K562 (cell line): ENCODE measurements around the gene SPIC. TPM values are rescaled to one million over a fixed set of nuclear protein-coding genes. Genes with fewer than 3 reads are reported as not detected.

Experiments
- ATAC-seq: fragments of 200-7000 bp; cut with Tn5 transposase; 3 replicates; pipeline ENCODE4 v1.9.1; 2020; ENCODE audit warnings: moderate library complexity
- BruUV-seq: library from RNA; stranded (reverse); fragments of 400-500 nt; replicated peaks from 2 replicates; lab custom pipeline; 2021; lab: Mats Ljungman, UMichigan
- CTCF ChIA-PET: fragments of 300-600 bp; formaldehyde crosslinking; extraction: SDS; loops from one replicate; lab custom pipeline; 2021; ENCODE audit warnings: low intra/inter-chr PET ratio; lab: Yijun Ruan, JAX
- POLR2A ChIA-PET: fragments of 300-600, 350-650 bp; sonication (Branson Sonifier 250); formaldehyde crosslinking; extraction: SDS; loops from one replicate; lab custom pipeline; 2021; ENCODE audit warnings: antibody characterized with exemption, inconsistent platforms; lab: Yijun Ruan, JAX
- DNase-seq, 4 experiments: peaks; one replicate each; pipeline versions ENCODE4 v3.0.0 to v3.0.0-alpha.2; 2011 to 2018; ENCODE audit warnings: low spot score in 3 of 4, mixed read lengths in 3 of 4; ENCODE audit errors: extremely low read depth in 1 of 4
- FAIRE-seq: peaks from 2 replicates; lab custom pipeline; 2011; peaks lifted over from hg19 to GRCh38; lab: Jason Lieb, UNC
- H2AFZ ChIP-seq: 2 replicates; pipeline ENCODE4 v1.6.0; 2011; ENCODE audit warnings: low read depth, low read length, control low read depth, inconsistent platforms
- H3K27ac ChIP-seq: fragments of 200-600 bp; 3 replicates; pipeline ENCODE4 v1.8.0; 2011; ENCODE audit warnings: low read depth, mild to moderate bottlenecking, control low read depth, inconsistent platforms, low read length, moderate library complexity, mixed read lengths; ENCODE audit errors: extremely low read depth
- H3K27me3 ChIP-seq, 2 experiments: fragments of 300-600 bp in 1 of 2; 2 replicates in 1 of 2; 3 replicates in 1 of 2; pipeline versions ENCODE4 v1.6.0 to v1.8.0; 2011; ENCODE audit warnings: inconsistent platforms in 2 of 2, low read length in 2 of 2, mild to moderate bottlenecking in 1 of 2, mixed read lengths in 1 of 2, moderate library complexity in 1 of 2; ENCODE audit not compliant: control insufficient read depth in 2 of 2, insufficient read depth in 2 of 2
- H3K36me3 ChIP-seq: fragments of 300-600 bp; 3 replicates; pipeline ENCODE4 v1.8.0; 2011; ENCODE audit warnings: mild to moderate bottlenecking, low read length, inconsistent platforms; ENCODE audit not compliant: control insufficient read depth, insufficient read depth
- H3K4me1 ChIP-seq, 2 experiments: fragments of 200-600 bp in 1 of 2; replicated peaks in 1 of 2; 2 replicates in 1 of 2; 3 replicates in 1 of 2; pipeline versions ENCODE4 v1.5.1 to v1.8.0; 2011; ENCODE audit warnings: inconsistent platforms in 2 of 2, low read length in 2 of 2, mild to moderate bottlenecking in 1 of 2, mixed read lengths in 1 of 2, moderate library complexity in 1 of 2; ENCODE audit not compliant: control insufficient read depth in 2 of 2, insufficient read depth in 2 of 2
- H3K4me2 ChIP-seq: 2 replicates; pipeline ENCODE4 v1.6.1; 2011; ENCODE audit warnings: low read length, control low read depth, inconsistent platforms, mixed read lengths; ENCODE audit not compliant: insufficient read depth
- H3K4me3 ChIP-seq: fragments of 200-600 bp; sonication (generic), shearing (Covaris generic); 2 replicates; pipeline ENCODE4 v1.5.1; 2016; ENCODE audit warnings: control low read depth, inconsistent platforms
- H3K79me2 ChIP-seq: fragments of 200-600 bp; 3 replicates; pipeline ENCODE4 v1.8.0; 2011; ENCODE audit warnings: low read length, inconsistent platforms; ENCODE audit not compliant: control insufficient read depth, insufficient read depth
- H3K9ac ChIP-seq, 2 experiments: 2 replicates each; pipeline versions ENCODE4 v1.6.0 to v1.6.1; 2011; ENCODE audit warnings: low read depth in 2 of 2, low read length in 2 of 2, control low read depth in 1 of 2, inconsistent platforms in 1 of 2, mild to moderate bottlenecking in 1 of 2, mixed read lengths in 1 of 2; ENCODE audit not compliant: insufficient read depth in 1 of 2
- H3K9me1 ChIP-seq: one replicate; pipeline ENCODE4 v1.6.0; 2011; ENCODE audit warnings: inconsistent platforms, mild to moderate bottlenecking, low read length, moderate library complexity; ENCODE audit not compliant: control insufficient read depth, insufficient read depth
- H3K9me3 ChIP-seq: replicated peaks from 2 replicates; pipeline ENCODE4 v1.5.1; 2011; ENCODE audit warnings: low read depth, low read length, inconsistent platforms; ENCODE audit not compliant: control insufficient read depth, insufficient read depth
- H4K20me1 ChIP-seq: replicated peaks from 2 replicates; pipeline ENCODE4 v1.6.1; 2011; ENCODE audit warnings: low read length, inconsistent platforms, mixed read lengths; ENCODE audit not compliant: control insufficient read depth, insufficient read depth
- CHD2 ChIP-seq: IDR thresholded peaks from 2 replicates; pipeline ENCODE4 v1.6.1; 2011; ENCODE audit warnings: low read depth, low read length
- CHD4 ChIP-seq: fragments of 200-600 bp; sonication (generic); IDR thresholded peaks from 3 replicates; pipeline ENCODE4 v1.6.1; 2012; ENCODE audit warnings: low read depth, mild to moderate bottlenecking, mixed read lengths, low read length, inconsistent platforms; ENCODE audit not compliant: insufficient read depth, insufficient replicate concordance, poor library complexity, severe bottlenecking
- DACH1 ChIP-seq: fragments of 450-650 bp; IDR thresholded peaks from 2 replicates; pipeline ENCODE4 v1.6.1; 2018; ENCODE audit not compliant: partially characterized antibody
- MAFF ChIP-seq: IDR thresholded peaks from 2 replicates; pipeline ENCODE4 v1.6.1; 2012; ENCODE audit warnings: low read length, improper control_type of control experiment
- NR2F6 ChIP-seq: fragments of 450-650 bp; formaldehyde crosslinking; IDR thresholded peaks from 2 replicates; pipeline ENCODE4 v1.4.0; 2020; ENCODE audit warnings: mild to moderate bottlenecking
- WGBS: fragments of 100-300 bp; shearing (Covaris generic); methylation state at CpG from one replicate; pipeline ENCODE4 v1.1.6; 2016; ENCODE audit warnings: low coverage, mixed read lengths; ENCODE audit not compliant: insufficient coverage; ENCODE audit errors: missing lambda C conversion rate; 5-methylcytosine and 5-hydroxymethylcytosine counted together
- in situ Hi-C: fragments of 300-500 bp; cut with MboI; formaldehyde crosslinking; loops from 4 replicates; pipeline ENCODE4 v1.15.0; 2018; ENCODE audit warnings: inconsistent platforms, mixed read lengths
- intact Hi-C: fragments of 100-400 bp; cut with micrococcal nuclease; formaldehyde crosslinking; loops from 2 replicates; pipeline ENCODE4 v1.14.2; 2022
- polyA plus RNA-seq, 8 experiments: library from polyadenylated mRNA; depleted of rRNA in 4 of 8; stranded (reverse) in 5 of 8; unstranded in 3 of 8; fragments of >200 nt; fragmentation: Nextera tagmentation in 2 of 8; fragmentation: Illumina TruSeq in 1 of 8; extraction: Ambion mirVana in 2 of 8; extraction: Trizol in 1 of 8; gene quantifications; 2 replicates each; pipeline versions ENCODE4 v1.2.1 to v1.2.3, GENCODE V29; 2011 to 2014; ENCODE audit warnings: inconsistent platforms in 1 of 8, missing spikeins in 1 of 8
- total RNA-seq, 7 experiments: library from RNA; depleted of rRNA in 6 of 7; stranded (reverse); fragments of >200 nt in 6 of 7; fragmentation: Illumina TruSeq in 2 of 7; extraction: Trizol in 2 of 7; gene quantifications; 2 replicates each; pipeline versions ENCODE4 v1.2.1 to v1.2.3, GENCODE V29; 2011 to 2021; ENCODE audit warnings: low replicate concordance in 1 of 7

Gene SPIC
- total and polyA plus RNA-seq, 9 of the 15 experiments (the other 6 are each of a cell fraction or from before 2014, with no cell fraction given), result not detected

DNA sequence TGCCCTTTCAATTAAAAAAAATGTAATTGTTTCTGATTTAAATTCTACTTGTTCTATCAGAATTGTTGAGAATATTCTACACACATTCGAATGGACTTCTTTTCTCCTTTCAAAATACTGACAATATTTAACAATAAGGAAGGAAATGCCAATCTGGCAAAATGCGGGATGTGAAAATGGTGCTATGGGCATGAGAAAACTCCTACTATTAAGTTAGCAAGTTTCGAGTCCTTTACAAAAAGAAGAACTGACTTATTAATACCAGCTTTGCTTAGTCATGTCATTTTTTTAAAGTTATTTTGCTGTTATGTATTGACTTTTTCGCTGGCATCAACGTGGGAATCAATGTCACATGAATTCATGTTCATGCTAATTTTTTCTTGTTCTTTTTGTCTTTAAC lies 35.9 kb upstream of the SPIC start:
- no peaks in the 10 kb centered on the region for H3K79me2 ChIP-seq
- no peaks in the 10 kb centered on the region for H3K9me1 ChIP-seq
- no peaks in the 10 kb centered on the region for H4K20me1 ChIP-seq
- H3K36me3 ChIP-seq, result no peaks in the 10 kb centered on the region
- H3K4me3 ChIP-seq, result no peak overlapping the region
- ChIA-PET POLR2A (interaction anchor here (0.7 kb wide), 1 partner anchor 61 kb away, joined by 3 read pairs; no protein-coding TSS in a partner anchor), CTCF (no interaction called here)
- intact Hi-C loops (no loop called here), in situ Hi-C loops (no loop called here)
- no peak for TF ChIP-seq MAFF
- TF ChIP-seq CHD2, result no peak
- no peak for TF ChIP-seq CHD4
- TF ChIP-seq DACH1, result no peak
- 2% methylated on average over 5 of the region's 5 CpGs for WGBS
- no peak overlapping the region for H3K27ac ChIP-seq
- ATAC-seq, result no peak
- no TSS peak for BruUV-seq
- no peaks in the 10 kb centered on the region for H3K4me1 ChIP-seq
- H3K9me3 ChIP-seq, result no peaks in the 10 kb centered on the region
- H2AFZ ChIP-seq, result no peak overlapping the region
- no peak overlapping the region for H3K4me2 ChIP-seq
- H3K9ac ChIP-seq, result no peak overlapping the region
- DNase-seq, result no peak
- H3K27me3 ChIP-seq, result peaks cover 12 to 14% of the 10 kb centered on the region in 2 experiments; a peak in 4 of 5 replicates
- FAIRE-seq, result no peak

GRCh38 chr12:101441461-101442224 lies 33.5 kb upstream of the SPIC start:
- H3K9ac ChIP-seq, result no peak overlapping the region
- no peaks in the 10 kb centered on the region for H3K36me3 ChIP-seq
- intact Hi-C loops, result no loop called here
- no TSS peak for BruUV-seq
- no peak for TF ChIP-seq NR2F6 (CRISPR knock-in tag)
- TF ChIP-seq, all 486 proteins: peak for 0
- no peak overlapping the region for H3K4me2 ChIP-seq
- ChIA-PET CTCF (no interaction called here), POLR2A (interaction anchor here (0.6 to 1.2 kb wide), 2 partner anchors 12 to 321 kb away, joined by 4 to 5 read pairs; no protein-coding TSS in a partner anchor)
- in situ Hi-C loops, result no loop called here
- ATAC-seq (no peak), FAIRE-seq (no peak), DNase-seq (no peak)
- no peaks in the 10 kb centered on the region for H3K79me2 ChIP-seq
- no peaks in the 10 kb centered on the region for H3K4me1 ChIP-seq
- H3K27ac ChIP-seq, result no peak overlapping the region
- no peak overlapping the region for H2AFZ ChIP-seq
- H3K9me1 ChIP-seq, result no peaks in the 10 kb centered on the region
- H3K27me3 ChIP-seq, result peaks cover 8 to 20% of the 10 kb centered on the region in 2 experiments
- no peaks in the 10 kb centered on the region for H3K9me3 ChIP-seq
- no peaks in the 10 kb centered on the region for H4K20me1 ChIP-seq
- H3K4me3 ChIP-seq, result no peak overlapping the region
